AG04449 (cell line): ENCODE results near the gene HERC2.
"Not testable (repeated sequence)": the region's sequence is repeated elsewhere in the genome, so short reads cannot be mapped to it uniquely, and the experiment has no call there.

ENCODE experiments used
- CTCF ChIA-PET: fragments of 350-600 bp; formaldehyde crosslinking; extraction: SDS; loops from one replicate; lab custom pipeline; 2021; ENCODE audit warnings: antibody characterized with exemption; lab: Yijun Ruan, JAX
- POLR2A ChIA-PET: fragments of 400-600, 350-600 bp; formaldehyde crosslinking; extraction: SDS; loops from one replicate; lab custom pipeline; 2020; ENCODE audit warnings: antibody characterized with exemption, inconsistent platforms; lab: Yijun Ruan, JAX
- DNase-seq: peaks from one replicate; pipeline ENCODE4 v3.0.0-alpha.2; 2010; ENCODE audit warnings: low read depth, low spot score
- H3K4me3 ChIP-seq: 2 replicates; pipeline ENCODE4 v1.5.1; 2011; ENCODE audit warnings: low read depth, mild to moderate bottlenecking, control low read depth, low read length

HERC2 gene, protein sequence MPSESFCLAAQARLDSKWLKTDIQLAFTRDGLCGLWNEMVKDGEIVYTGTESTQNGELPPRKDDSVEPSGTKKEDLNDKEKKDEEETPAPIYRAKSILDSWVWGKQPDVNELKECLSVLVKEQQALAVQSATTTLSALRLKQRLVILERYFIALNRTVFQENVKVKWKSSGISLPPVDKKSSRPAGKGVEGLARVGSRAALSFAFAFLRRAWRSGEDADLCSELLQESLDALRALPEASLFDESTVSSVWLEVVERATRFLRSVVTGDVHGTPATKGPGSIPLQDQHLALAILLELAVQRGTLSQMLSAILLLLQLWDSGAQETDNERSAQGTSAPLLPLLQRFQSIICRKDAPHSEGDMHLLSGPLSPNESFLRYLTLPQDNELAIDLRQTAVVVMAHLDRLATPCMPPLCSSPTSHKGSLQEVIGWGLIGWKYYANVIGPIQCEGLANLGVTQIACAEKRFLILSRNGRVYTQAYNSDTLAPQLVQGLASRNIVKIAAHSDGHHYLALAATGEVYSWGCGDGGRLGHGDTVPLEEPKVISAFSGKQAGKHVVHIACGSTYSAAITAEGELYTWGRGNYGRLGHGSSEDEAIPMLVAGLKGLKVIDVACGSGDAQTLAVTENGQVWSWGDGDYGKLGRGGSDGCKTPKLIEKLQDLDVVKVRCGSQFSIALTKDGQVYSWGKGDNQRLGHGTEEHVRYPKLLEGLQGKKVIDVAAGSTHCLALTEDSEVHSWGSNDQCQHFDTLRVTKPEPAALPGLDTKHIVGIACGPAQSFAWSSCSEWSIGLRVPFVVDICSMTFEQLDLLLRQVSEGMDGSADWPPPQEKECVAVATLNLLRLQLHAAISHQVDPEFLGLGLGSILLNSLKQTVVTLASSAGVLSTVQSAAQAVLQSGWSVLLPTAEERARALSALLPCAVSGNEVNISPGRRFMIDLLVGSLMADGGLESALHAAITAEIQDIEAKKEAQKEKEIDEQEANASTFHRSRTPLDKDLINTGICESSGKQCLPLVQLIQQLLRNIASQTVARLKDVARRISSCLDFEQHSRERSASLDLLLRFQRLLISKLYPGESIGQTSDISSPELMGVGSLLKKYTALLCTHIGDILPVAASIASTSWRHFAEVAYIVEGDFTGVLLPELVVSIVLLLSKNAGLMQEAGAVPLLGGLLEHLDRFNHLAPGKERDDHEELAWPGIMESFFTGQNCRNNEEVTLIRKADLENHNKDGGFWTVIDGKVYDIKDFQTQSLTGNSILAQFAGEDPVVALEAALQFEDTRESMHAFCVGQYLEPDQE (N-terminal part only)

DNA sequence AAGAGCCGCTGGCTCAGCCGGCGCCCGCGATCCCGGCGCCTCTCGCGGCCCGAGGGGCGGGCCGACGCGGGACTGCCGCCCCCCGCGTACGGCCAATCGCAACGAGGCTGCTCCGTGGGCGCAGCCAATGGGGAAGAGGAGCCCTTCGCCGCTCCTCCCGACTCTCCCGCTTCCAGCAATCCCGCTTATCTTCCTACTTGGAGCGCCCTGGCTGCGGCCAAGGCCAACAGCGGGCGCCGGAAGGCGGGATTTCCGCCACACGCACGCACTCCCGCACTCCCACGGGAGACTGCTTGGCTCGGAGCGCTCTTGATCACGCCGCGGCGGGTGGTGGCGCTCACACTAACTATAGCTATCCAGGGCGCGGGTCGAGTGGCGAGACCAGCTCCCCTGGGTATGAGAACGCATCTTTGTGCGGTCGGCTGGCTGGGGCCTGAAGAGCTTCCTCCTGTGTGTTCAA lies at the start of gene HERC2:
TSS of gene HERC2 (minus strand) at position 51 of the 460 bp plus-strand sequence. CDS start 746 bp downstream, outside the sequence.
- H3K4me3 ChIP-seq, result peak within 1 kb of the TSS; percentile 45
- CTCF ChIA-PET, POLR2A ChIA-PET, DNase-seq: not testable (repeated sequence)

DNA sequence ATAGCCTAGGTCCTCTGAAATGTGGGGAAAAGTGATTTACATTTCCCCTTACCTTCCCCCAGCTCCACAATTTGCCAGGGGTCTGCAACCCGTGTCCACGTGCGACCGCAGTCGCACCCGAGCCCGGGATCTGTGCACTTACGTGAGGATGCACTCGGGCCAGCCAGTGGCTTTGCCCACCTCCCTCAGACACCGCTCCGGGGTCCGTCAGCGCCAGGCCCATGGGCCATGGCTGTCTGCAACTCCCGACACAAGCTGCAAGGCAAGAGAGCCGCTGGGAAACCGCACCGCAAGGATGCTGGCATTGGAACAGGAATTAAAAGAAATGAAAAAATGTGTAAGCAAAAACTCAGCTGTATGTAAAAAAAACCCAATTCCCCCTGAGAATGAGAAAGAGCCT lies 43.5 kb upstream of the HERC2 start:
- CTCF ChIA-PET, DNase-seq, H3K4me3 ChIP-seq, POLR2A ChIA-PET: not testable (repeated sequence)

DNA sequence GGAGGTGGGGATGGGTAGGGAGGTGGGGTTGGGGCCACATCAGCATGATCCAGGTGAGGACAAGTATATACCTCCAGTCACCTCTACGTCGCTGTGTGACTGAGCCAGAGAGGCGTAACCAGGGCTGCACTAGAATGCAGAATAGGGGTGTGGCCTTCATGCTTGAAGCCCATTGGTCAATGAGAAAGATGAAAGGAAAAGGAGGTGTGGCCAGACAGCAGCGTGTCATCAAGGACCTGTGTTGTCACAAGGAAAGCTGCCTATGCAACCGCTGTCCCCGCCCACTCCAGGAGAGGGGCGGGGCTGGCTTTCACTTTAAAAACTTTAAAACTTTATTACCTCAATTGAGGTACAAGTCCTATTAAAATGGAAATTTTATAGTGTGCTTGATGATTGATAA lies 36.0 kb upstream of the HERC2 start, which contains the start of gene GOLGA6L24:
TSS of gene GOLGA6L24 (minus strand) at position 101 of the 400 bp plus-strand sequence. CDS start at position 40, 61 bp downstream.
- POLR2A ChIA-PET, CTCF ChIA-PET, DNase-seq, H3K4me3 ChIP-seq: not testable (repeated sequence)

DNA sequence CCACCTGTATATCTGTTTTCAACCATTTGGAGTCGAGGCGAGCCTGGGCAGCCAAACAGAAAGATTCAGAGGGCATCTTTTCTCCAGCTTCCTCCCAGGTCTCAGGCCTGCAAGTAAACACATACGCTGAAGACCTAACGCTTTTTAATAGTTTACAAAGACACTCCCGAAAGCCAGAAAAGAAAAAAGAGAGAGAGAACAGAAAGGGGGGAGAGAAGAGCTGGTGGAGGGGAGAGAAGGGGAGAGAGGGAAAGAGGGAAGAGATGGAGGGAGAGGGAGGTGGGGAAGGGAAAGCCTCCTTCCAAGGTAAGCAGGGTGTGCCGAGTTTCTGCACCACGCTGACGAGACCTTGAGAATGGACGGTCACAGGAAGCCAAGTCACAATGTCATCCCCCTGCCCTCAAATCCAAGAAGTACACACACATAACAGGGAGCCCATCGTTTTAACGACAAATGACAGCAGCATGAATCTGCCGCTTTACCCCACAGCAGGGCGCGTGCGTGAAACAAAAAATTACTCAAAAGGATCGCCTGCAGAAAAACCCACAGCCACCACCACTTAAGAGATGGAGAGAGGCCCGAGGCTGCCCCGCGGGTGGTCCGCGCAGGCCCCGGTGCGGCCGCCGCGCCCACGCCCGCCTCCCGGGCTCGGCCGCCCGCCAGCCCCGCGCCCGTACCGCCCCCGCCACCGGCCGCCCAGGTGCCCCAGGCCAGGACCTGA lies 461 bp downstream of the HERC2 start:
- POLR2A ChIA-PET, CTCF ChIA-PET, DNase-seq: not testable (repeated sequence)
- peak overlapping the region; percentile 45 for H3K4me3 ChIP-seq

DNA sequence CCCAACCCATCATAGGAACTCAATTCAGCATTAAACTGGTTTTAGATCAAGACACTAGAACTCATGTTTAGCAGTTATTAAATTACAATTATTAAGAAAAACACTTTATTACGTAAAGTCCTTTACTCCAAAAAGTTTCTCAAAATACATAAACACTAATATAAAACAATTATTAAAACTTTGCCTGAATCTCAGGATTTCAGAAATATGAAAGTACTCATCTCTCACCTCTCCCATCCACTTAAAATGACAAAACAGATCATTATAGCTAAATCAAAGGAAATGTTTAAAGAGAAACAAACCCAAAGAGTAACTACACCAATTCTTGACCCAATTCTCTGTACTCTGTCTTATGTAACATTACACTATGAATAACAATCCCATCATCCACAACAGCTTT lies 2.3 kb downstream of the HERC2 start:
- H3K4me3 ChIP-seq, CTCF ChIA-PET, POLR2A ChIA-PET, DNase-seq: not testable (repeated sequence)

DNA sequence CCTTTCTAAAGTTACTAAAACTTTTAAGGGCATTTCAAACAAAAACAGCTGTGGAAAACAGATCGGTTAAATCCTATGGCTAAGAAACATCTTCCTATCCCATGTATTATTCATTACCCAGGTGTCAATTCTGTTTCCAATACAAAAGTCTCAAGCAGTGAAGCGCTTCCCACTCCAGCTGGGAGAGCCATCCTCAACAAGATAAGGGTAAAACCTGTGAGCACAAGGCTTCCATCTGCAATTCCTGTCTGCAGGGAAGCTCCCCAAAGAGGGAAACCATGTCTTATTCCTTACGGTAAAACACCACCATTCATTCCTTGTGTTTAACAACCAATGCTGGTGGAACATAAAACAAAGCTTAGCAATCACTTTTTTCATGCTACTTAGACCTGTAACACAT lies 3.2 kb downstream of the HERC2 start:
- CTCF ChIA-PET, result not testable (repeated sequence)

DNA sequence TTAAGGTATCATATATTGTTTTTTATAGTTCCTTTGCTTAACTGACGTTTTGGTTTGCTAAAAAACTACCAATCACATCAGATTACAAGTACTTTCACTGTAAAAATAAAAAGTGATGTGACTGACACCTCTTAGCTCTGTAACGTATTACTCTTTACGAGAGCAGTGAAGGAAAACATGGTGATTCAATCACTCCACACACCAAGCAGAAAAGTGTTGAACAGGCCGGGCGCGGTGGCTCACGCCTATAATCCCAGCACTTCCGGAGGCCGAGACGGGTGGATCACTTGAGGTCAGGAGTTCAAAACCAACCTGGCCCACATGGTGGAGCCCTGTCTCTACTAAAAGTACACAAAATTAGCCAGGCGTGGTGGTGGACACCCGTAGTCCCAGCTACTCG lies 3.9 kb downstream of the HERC2 start:
- DNase-seq, POLR2A ChIA-PET, CTCF ChIA-PET, H3K4me3 ChIP-seq: not testable (repeated sequence)

More for the DNA sequence above, 3.2 kb downstream of the HERC2 start:
- H3K4me3 ChIP-seq, DNase-seq, POLR2A ChIA-PET: not testable (repeated sequence)

DNA sequence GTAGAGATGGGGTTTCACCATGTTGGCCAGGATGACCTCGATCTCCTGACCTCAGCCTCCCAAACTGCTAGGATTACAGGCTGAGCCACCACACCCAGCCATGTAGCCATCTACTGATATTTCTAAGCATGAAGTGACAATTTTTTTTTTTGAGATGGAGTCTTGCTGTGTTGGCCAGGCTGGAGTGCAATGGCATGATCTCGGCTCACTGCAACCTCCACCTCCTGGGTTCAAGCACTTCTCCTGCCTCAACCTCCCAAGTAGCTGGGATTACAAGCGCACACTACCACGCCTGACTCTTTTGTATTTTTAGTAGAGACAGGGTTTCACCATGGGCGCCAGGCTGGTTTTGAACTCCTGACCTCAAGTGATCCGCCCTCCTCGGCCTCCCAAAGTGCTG lies 5.0 kb downstream of the HERC2 start:
- POLR2A ChIA-PET, CTCF ChIA-PET, DNase-seq, H3K4me3 ChIP-seq: not testable (repeated sequence)

DNA sequence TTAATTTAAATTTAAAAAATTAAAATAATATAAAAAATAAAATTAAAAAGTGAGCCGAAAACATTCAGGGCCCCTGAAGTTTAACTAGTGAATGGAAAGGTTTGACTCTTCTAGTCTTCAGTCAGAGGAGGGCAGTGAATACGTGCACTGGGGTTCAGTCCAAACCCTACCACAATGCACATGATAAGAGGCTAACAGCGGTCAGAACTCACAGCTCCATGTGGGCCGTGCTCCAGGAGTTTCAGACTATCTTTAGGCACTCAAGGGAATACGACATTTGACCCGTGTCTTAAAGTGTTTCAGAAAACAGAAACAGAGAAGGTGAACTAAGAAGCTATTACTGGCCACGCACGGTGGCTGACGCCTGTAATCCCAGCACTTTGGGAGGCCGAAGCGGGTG lies 11.5 kb downstream of the HERC2 start:
- H3K4me3 ChIP-seq, DNase-seq, POLR2A ChIA-PET, CTCF ChIA-PET: not testable (repeated sequence)

DNA sequence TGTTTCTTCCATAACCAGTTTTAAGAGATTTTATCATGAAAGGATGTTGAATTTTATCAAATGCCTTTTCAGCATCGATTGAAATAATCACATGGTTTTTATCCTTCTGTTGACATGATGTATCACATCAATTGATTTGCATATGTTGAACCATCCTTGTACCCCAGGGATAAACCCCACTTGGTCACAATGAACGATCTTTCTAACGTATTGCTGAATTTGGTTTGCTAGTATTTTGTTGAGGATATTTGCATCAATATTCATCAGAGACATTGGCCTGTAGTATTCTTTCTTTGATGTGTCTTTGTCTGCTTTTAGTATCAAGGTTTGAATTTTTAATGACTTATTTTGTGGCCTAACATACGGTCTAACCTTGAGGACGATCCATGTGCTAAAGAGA lies 13.3 kb downstream of the HERC2 start:
- CTCF ChIA-PET, H3K4me3 ChIP-seq, POLR2A ChIA-PET, DNase-seq: not testable (repeated sequence)

DNA sequence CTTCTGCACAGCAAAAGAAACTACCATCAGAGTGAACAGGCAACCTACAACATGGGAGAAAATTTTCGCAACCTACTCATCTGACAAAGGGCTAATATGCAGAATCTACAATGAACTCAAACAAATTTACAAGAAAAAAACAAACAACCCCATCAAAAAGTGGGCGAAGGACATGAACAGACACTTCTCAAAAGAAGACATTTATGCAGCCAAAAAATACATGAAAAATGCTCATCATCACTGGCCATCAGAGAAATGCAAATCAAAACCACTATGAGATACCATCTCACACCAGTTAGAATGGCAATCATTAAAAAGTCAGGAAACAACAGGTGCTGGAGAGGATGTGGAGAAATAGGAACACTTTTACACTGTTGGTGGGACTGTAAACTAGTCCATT lies 16.3 kb downstream of the HERC2 start:
- POLR2A ChIA-PET, result not testable (repeated sequence)

DNA sequence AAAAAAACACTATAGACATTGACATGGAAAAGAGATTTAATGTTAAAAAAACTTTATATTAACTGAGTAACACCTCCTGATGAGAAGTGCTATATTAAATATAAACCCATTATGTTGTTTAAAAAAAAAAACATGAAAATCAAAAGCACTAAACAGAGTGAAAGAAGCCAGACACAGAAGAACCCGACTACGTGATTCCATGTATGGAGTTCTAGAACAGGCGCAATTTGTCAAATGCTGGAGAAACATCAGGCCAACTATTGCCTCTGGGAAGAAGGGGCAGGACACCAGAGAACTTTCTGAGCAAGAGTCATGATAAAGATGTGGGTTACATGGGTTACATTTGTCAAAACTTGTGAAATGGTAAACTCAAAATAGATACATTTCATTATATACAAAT lies 24.5 kb downstream of the HERC2 start:
- DNase-seq, POLR2A ChIA-PET, CTCF ChIA-PET, H3K4me3 ChIP-seq: not testable (repeated sequence)

More for the DNA sequence above, 16.3 kb downstream of the HERC2 start:
- CTCF ChIA-PET, DNase-seq, H3K4me3 ChIP-seq: not testable (repeated sequence)

DNA sequence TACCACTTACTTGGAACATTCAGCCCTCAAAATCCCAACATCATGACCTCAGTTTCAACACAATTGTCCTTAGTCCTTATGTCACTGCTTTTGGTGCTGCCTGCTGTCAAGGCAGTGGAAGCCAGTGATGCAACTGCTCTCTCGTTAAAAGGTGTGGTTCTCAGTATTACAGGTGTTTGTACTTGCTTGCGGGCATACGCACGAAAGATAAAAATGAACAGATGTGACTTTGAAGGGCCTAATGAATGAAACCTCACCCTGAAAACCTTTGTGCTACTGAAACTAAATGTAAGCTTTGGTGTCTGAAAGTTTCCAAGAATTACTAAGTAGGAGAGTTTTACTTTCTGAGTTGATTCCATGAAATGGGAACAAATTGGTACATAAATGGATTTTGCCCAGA lies 25.2 kb downstream of the HERC2 start:
- CTCF ChIA-PET, POLR2A ChIA-PET, DNase-seq, H3K4me3 ChIP-seq: not testable (repeated sequence)

DNA sequence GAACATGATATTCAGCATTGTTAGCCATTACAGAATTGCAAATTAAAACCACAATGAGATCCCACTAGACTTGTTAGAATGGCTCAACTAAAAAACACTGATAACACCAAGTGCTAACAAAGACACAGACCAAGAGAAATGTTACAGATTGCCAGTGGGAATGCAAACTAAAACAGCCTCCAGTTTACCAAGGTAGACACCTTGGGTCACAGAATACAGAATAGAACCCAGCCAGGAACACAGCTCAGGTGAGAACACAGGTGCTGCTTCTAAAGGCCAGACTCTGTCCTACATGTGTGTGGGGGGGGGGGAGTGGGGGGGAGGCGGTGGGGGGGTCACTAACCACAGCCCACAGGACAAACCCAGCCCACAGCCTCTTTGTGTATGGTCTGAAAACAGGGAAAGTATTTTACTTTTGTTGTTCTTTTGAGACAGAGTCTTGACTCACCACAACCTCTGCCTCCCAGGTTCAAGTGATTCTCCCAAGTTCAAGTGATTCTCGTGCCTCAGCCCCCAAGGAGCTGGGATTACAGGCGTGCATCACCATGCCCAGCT lies 26.9 kb downstream of the HERC2 start:
- DNase-seq, POLR2A ChIA-PET, CTCF ChIA-PET, H3K4me3 ChIP-seq: not testable (repeated sequence)

DNA sequence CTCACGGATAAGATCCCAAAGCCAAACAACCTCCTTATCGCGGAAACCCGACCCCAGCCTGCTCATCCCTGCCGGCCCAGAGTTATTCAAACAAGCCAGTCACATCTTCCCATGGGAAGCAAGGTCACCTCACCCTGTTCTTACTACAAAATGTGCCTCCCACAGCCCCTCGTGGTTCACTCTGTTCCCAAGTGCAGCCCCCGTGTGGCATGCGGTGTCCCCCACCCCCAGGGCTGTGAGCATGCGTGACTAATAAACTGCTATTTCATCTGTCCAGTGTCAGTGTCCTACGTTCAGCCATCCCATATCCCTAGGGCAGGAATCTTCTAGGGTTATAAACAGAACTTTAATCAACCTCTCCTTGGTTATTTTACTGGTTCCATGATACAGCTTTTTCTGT lies 27.4 kb downstream of the HERC2 start:
- POLR2A ChIA-PET, H3K4me3 ChIP-seq, CTCF ChIA-PET, DNase-seq: not testable (repeated sequence)
